ENCODE data around the gene PTPRG.

PTPRG gene

DNA sequence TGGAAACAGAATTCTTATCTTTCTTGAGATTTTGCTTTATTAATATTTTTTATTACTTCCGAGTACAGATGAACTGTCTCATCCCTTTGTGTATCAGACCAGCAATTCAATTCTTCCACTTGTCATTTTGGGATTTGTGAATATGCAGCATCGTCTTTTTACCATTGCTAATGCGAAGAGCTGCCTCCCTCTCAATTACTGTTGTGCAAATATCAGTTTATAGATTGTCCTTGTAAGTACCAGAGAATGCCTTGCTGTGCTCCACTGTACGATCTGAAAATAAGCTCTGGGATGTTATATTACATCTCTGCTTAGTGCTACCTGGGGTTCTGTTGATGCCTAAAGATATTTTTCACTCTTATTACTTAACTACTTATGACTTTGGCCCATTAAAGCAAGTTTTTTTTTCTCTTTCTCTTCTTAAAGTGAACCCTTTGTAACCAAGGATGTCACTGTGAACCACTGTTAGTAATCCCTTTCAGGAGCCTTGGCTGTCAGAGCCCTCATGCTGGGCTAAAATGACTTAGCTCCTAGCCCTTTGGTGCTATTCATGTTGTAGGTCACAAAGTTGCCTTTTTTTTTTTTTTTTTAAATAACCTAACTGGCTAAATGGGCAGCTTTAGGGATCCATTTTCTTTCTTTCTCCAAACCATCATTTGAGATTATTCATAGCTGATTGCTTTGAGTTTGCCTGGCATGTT is 429.1 kb downstream of the PTPRG start:
- TF ChIP-seq FOXP2 (optimal IDR thresholded peaks at IDR 0.05; ENCODE audit: borderline replicate concordance, extremely low read depth, extremely low read length, insufficient read depth): no peak
- TF ChIP-seq, protein P1, sequence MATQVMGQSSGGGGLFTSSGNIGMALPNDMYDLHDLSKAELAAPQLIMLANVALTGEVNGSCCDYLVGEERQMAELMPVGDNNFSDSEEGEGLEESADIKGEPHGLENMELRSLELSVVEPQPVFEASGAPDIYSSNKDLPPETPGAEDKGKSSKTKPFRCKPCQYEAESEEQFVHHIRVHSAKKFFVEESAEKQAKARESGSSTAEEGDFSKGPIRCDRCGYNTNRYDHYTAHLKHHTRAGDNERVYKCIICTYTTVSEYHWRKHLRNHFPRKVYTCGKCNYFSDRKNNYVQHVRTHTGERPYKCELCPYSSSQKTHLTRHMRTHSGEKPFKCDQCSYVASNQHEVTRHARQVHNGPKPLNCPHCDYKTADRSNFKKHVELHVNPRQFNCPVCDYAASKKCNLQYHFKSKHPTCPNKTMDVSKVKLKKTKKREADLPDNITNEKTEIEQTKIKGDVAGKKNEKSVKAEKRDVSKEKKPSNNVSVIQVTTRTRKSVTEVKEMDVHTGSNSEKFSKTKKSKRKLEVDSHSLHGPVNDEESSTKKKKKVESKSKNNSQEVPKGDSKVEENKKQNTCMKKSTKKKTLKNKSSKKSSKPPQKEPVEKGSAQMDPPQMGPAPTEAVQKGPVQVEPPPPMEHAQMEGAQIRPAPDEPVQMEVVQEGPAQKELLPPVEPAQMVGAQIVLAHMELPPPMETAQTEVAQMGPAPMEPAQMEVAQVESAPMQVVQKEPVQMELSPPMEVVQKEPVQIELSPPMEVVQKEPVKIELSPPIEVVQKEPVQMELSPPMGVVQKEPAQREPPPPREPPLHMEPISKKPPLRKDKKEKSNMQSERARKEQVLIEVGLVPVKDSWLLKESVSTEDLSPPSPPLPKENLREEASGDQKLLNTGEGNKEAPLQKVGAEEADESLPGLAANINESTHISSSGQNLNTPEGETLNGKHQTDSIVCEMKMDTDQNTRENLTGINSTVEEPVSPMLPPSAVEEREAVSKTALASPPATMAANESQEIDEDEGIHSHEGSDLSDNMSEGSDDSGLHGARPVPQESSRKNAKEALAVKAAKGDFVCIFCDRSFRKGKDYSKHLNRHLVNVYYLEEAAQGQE (IDR thresholded peaks at IDR 0.05; ENCODE audit: insufficient read depth in 1 of 2, low read depth in 2 of 2, low read length in 2 of 2): no peak
- no peak for TF ChIP-seq TAF1 (IDR thresholded peaks at IDR 0.05; ENCODE audit: borderline replicate concordance, insufficient read depth, low read length)
- TF ChIP-seq POLR2AphosphoS5 (IDR thresholded peaks at IDR 0.05; ENCODE audit: low read depth, low read length): no peak

- TF ChIP-seq, protein P1 (IDR thresholded peaks at IDR 0.05; ENCODE audit: insufficient read depth in 1 of 2, low read depth in 2 of 2, low read length in 2 of 2): no peak
- no peak for TF ChIP-seq TAF1 (IDR thresholded peaks at IDR 0.05; ENCODE audit: borderline replicate concordance, insufficient read depth, low read length)
- no peak for TF ChIP-seq SIN3A (IDR thresholded peaks at IDR 0.05; ENCODE audit: borderline replicate concordance, insufficient read depth, low read length)
- no peak for TF ChIP-seq FOXP2 (optimal IDR thresholded peaks at IDR 0.05; ENCODE audit: borderline replicate concordance, extremely low read depth, extremely low read length, insufficient read depth)
- no peak for TF ChIP-seq POLR2AphosphoS5 (IDR thresholded peaks at IDR 0.05; ENCODE audit: low read depth, low read length)
Measured at GRCh38 chr3:61991706-61992105, 430.3 kb downstream of the PTPRG start.

DNA sequence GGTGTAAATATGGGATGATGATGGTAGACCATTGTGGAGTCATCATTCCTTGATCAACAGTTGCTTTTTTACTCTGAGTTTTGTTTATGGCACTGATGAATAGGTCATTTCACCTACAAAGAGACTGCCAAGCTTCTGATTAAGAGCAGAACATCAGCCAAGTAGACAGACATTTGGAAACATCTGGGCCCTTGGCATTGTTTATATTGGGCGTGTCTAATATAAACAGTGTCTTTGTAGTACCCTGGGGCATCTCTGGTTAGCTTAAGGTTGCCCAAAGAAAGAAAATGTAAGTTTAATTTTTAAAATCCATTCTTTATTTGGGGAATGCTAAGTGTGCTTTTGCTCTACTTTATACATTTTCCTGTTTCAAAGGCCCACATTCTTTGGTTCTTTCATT is 435.0 kb downstream of the PTPRG start:
- TF ChIP-seq FOXP2 (optimal IDR thresholded peaks at IDR 0.05; ENCODE audit: borderline replicate concordance, extremely low read depth, extremely low read length, insufficient read depth): no peak
- TF ChIP-seq POLR2AphosphoS5 (IDR thresholded peaks at IDR 0.05; ENCODE audit: low read depth, low read length): no peak
- no peak for TF ChIP-seq TAF1 (IDR thresholded peaks at IDR 0.05; ENCODE audit: borderline replicate concordance, insufficient read depth, low read length)

DNA sequence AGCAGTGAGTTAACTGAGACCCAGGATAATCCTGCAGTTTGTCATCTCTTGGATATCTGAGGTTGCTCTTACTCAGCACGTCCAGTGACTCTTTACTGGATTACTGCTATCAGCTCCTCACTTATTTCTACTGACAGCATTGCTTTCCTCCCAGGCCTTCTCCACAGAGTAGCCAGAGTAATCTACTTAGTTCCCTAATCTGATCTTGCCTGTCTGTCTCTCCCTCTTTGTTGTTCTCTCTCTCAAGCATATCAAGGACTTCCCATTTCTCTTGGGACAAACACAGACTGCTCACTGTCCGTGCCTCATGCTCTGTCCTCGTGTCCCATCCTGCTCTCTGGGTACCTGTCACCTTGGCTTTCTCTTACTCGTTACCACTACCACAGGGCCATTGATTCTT is 435.7 kb downstream of the PTPRG start:
- TF ChIP-seq, protein P1 (IDR thresholded peaks at IDR 0.05; ENCODE audit: insufficient read depth in 1 of 2, low read depth in 2 of 2, low read length in 2 of 2): no peak
- TF ChIP-seq TAF1 (IDR thresholded peaks at IDR 0.05; ENCODE audit: borderline replicate concordance, insufficient read depth, low read length) (no peak), SIN3A (IDR thresholded peaks at IDR 0.05; ENCODE audit: borderline replicate concordance, insufficient read depth, low read length) (no peak), FOXP2 (optimal IDR thresholded peaks at IDR 0.05; ENCODE audit: borderline replicate concordance, extremely low read depth, extremely low read length, insufficient read depth) (no peak), POLR2AphosphoS5 (IDR thresholded peaks at IDR 0.05; ENCODE audit: low read depth, low read length) (no peak)

DNA sequence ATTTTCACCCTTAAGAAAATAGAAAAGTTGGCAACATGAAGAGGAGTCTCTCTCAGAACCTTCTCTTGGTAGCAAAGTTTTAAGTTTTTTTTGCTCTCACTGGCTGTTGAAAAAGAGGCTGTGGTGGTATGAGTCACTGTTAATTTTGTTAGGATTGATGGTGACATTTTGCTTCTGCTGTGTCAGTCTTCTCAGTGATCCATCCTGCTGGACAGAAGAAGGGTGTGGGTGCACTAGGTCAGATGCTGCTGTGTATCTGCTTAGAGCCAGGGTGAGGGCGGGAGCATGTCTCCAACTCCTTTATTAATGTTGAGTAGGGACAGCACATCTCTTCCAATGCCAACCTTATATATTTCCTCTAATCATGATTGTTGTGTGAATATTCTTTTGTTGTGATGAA is 442.5 kb downstream of the PTPRG start:
- TF ChIP-seq SIN3A (IDR thresholded peaks at IDR 0.05; ENCODE audit: borderline replicate concordance, insufficient read depth, low read length): no peak
- TF ChIP-seq, protein P1 (IDR thresholded peaks at IDR 0.05; ENCODE audit: insufficient read depth in 1 of 2, low read depth in 2 of 2, low read length in 2 of 2): no peak
- no peak for TF ChIP-seq TAF1 (IDR thresholded peaks at IDR 0.05; ENCODE audit: borderline replicate concordance, insufficient read depth, low read length)
- TF ChIP-seq FOXP2 (optimal IDR thresholded peaks at IDR 0.05; ENCODE audit: borderline replicate concordance, extremely low read depth, extremely low read length, insufficient read depth): no peak
- TF ChIP-seq POLR2AphosphoS5 (IDR thresholded peaks at IDR 0.05; ENCODE audit: low read depth, low read length): no peak

All from PFSK-1 (cell line).